GM23338 (cell line): ENCODE measurements around the gene DHX34. TPM values are rescaled to one million over a fixed set of nuclear protein-coding genes. Genes with fewer than 3 reads are reported as not detected.

Source experiments
- ATAC-seq: fragments of 200-7000 bp; cut with Tn5 transposase; 3 replicates; pipeline ENCODE4 v1.9.1; 2020
- DNase-seq: peaks from one replicate; pipeline ENCODE4 v3.0.0-alpha.2; 2015; ENCODE audit warnings: low spot score
- H2AFZ ChIP-seq: fragments of 200-600 bp; sonication (generic); 2 replicates; pipeline ENCODE4 v1.8.0; 2016; ENCODE audit warnings: antibody characterized with exemption, mild to moderate bottlenecking, moderate library complexity
- H3F3A ChIP-seq: fragments of 200-600 bp; sonication (generic); replicated peaks from 2 replicates; pipeline ENCODE4 v1.8.0; 2017; ENCODE audit warnings: antibody characterized with exemption, mixed run types, low read depth
- H3K27ac ChIP-seq: fragments of 200-600 bp; sonication (generic); 2 replicates; pipeline ENCODE4 v1.6.1; 2016; ENCODE audit warnings: low read depth
- H3K27me3 ChIP-seq: fragments of 200-600 bp; sonication (generic); 2 replicates; pipeline ENCODE4 v1.8.0; 2016; ENCODE audit warnings: mild to moderate bottlenecking, mixed run types, moderate library complexity; ENCODE audit not compliant: insufficient read depth
- H3K36me3 ChIP-seq: fragments of 200-600 bp; sonication (generic); 2 replicates; pipeline ENCODE4 v1.8.0; 2016; ENCODE audit warnings: mild to moderate bottlenecking; ENCODE audit not compliant: insufficient read depth
- H3K4me1 ChIP-seq: fragments of 200-600 bp; sonication (generic); 2 replicates; pipeline ENCODE4 v1.8.0; 2016; ENCODE audit warnings: mild to moderate bottlenecking, moderate library complexity; ENCODE audit not compliant: insufficient read depth
- H3K4me2 ChIP-seq: fragments of 200-600 bp; sonication (generic); 2 replicates; pipeline ENCODE4 v1.7.1; 2017; ENCODE audit warnings: mixed run types
- H3K4me3 ChIP-seq: fragments of 200-600 bp; sonication (generic); 2 replicates; pipeline ENCODE4 v1.6.1; 2016; ENCODE audit warnings: mixed run types
- H3K79me2 ChIP-seq: fragments of 200-600 bp; sonication (generic); replicated peaks from 2 replicates; pipeline ENCODE4 v1.8.0; 2017; ENCODE audit warnings: mild to moderate bottlenecking; ENCODE audit not compliant: insufficient read depth
- H3K9me2 ChIP-seq: fragments of 200-600 bp; sonication (generic); 2 replicates; pipeline ENCODE4 v1.8.0; 2017; ENCODE audit not compliant: insufficient read depth
- H4K20me1 ChIP-seq: fragments of 200-600 bp; sonication (generic); replicated peaks from 2 replicates; pipeline ENCODE4 v1.8.0; 2017; ENCODE audit warnings: mild to moderate bottlenecking; ENCODE audit not compliant: insufficient read depth
- H3K27ac Mint-ChIP-seq: 2 replicates; pipeline ENCODE4 v1.8.0; 2020; ENCODE audit warnings: inconsistent platforms, mild to moderate bottlenecking, moderate library complexity, mixed read lengths
- H3K27me3 Mint-ChIP-seq: 3 replicates; pipeline ENCODE4 v1.8.0; 2022; ENCODE audit warnings: low read depth, mild to moderate bottlenecking, moderate library complexity, mixed read lengths, inconsistent platforms; ENCODE audit not compliant: insufficient read depth, poor library complexity
- H3K36me3 Mint-ChIP-seq: 3 replicates; pipeline ENCODE4 v1.8.0; 2021; ENCODE audit warnings: low read depth, mild to moderate bottlenecking, inconsistent platforms, moderate library complexity, mixed read lengths
- H3K4me1 Mint-ChIP-seq: 3 replicates; pipeline ENCODE4 v1.8.0; 2020; ENCODE audit warnings: mild to moderate bottlenecking, inconsistent platforms, mixed read lengths
- H3K4me3 Mint-ChIP-seq: 3 replicates; pipeline ENCODE4 v1.8.0; 2021; ENCODE audit warnings: moderate library complexity, mild to moderate bottlenecking, inconsistent platforms, mixed read lengths
- H3K9me3 Mint-ChIP-seq: 3 replicates; pipeline ENCODE4 v1.8.0; 2020; ENCODE audit warnings: moderate library complexity, mild to moderate bottlenecking, inconsistent platforms, mixed read lengths
- CTCF ChIP-seq, 2 experiments: fragments of 200-600 bp in 1 of 2; sonication (generic) in 1 of 2; conservative IDR thresholded peaks; 2 replicates each; pipeline versions ENCODE4 v1.5.1 to v1.6.1; 2016 to 2017; ENCODE audit warnings: antibody characterized with exemption in 2 of 2, low read depth in 2 of 2, mild to moderate bottlenecking in 2 of 2, moderate library complexity in 1 of 2
- ETS1 ChIP-seq: IDR thresholded peaks from 2 replicates; pipeline ENCODE4 v1.6.1; 2016; ENCODE audit warnings: antibody characterized with exemption
- JUNB ChIP-seq: IDR thresholded peaks from one replicate; pipeline ENCODE4 v1.6.1; 2016; ENCODE audit warnings: antibody characterized with exemption; ENCODE audit not compliant: unreplicated experiment
- NANOG ChIP-seq: IDR thresholded peaks from 2 replicates; pipeline ENCODE4 v1.6.1; 2016; ENCODE audit warnings: antibody characterized with exemption, borderline replicate concordance
- POLR2AphosphoS5 ChIP-seq: IDR thresholded peaks from 2 replicates; pipeline ENCODE4 v1.6.1; 2016; ENCODE audit warnings: antibody characterized with exemption, low read depth
- ZNF114 ChIP-seq: fragments of 250-450 bp; sonication (Bioruptor Pico); IDR thresholded peaks from 2 replicates; pipeline ENCODE4 v1.5.0; 2020; ENCODE audit warnings: mild to moderate bottlenecking, moderate library complexity
- ZNF331 ChIP-seq: fragments of 250-450 bp; sonication (Bioruptor Pico); IDR thresholded peaks from 2 replicates; pipeline ENCODE4 v1.5.0; 2020; ENCODE audit warnings: low read depth, mild to moderate bottlenecking, moderate library complexity
- polyA plus RNA-seq: library from polyadenylated mRNA; unstranded; fragments of >200 nt; fragmentation: Nextera tagmentation; extraction: Ambion mirVana; gene quantifications from 2 replicates; pipeline ENCODE4 v1.2.1, GENCODE V29; 2016
- total RNA-seq: library from RNA; depleted of rRNA; stranded (reverse); fragments of >200 nt; shearing (Covaris generic); gene quantifications from 2 replicates; pipeline ENCODE4 v1.2.3, GENCODE V29; 2014
- TF ChIP-seq, protein P1 (sequence below): fragments of 250-450 bp; sonication (Bioruptor Pico); IDR thresholded peaks from 2 replicates; pipeline ENCODE4 v1.5.0; 2020; ENCODE audit warnings: mild to moderate bottlenecking, moderate library complexity

The DHX34 gene
- total and polyA plus RNA-seq, 2 experiments from 2014 or later = 16.3 to 50.1 TPM

DNA sequence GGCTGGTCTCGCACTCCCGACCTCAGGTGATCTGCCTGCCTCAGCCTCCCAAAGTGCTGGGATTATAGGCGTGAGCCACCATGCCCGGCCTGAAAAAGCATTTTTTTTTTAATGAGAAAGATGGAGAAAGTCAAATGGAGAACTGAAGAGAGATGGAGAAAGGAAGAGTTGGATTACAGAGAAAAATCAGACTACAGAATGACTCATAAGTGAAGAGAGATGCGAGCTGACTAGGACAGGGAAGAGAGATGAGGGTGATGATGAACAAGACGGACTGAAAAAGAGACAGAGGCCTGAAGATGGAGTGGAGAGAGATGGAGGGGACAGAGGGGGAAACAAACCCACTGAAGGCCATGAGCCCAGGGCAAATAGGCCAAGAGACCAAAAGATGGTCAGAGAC lies 1.5 kb downstream of the DHX34 start:
- Mint-ChIP-seq H3K4me1 (peaks cover 28% of the 10 kb centered on the region), H3K9me3 (peaks cover 16% of the 10 kb centered on the region; the same call in 2 of the 3 replicates), H3K27me3 (peaks cover 15% of the 10 kb centered on the region), H3K27ac (no peak overlapping the region; the same call in 1 of the 2 replicates), H3K36me3 (peaks cover 64% of the 10 kb centered on the region), H3K4me3 (peak overlapping the region; percentile 44)
- no peak for TF ChIP-seq POLR2AphosphoS5
- no peak for TF ChIP-seq ZNF331 (CRISPR knock-in tag)
- TF ChIP-seq, protein P1, sequence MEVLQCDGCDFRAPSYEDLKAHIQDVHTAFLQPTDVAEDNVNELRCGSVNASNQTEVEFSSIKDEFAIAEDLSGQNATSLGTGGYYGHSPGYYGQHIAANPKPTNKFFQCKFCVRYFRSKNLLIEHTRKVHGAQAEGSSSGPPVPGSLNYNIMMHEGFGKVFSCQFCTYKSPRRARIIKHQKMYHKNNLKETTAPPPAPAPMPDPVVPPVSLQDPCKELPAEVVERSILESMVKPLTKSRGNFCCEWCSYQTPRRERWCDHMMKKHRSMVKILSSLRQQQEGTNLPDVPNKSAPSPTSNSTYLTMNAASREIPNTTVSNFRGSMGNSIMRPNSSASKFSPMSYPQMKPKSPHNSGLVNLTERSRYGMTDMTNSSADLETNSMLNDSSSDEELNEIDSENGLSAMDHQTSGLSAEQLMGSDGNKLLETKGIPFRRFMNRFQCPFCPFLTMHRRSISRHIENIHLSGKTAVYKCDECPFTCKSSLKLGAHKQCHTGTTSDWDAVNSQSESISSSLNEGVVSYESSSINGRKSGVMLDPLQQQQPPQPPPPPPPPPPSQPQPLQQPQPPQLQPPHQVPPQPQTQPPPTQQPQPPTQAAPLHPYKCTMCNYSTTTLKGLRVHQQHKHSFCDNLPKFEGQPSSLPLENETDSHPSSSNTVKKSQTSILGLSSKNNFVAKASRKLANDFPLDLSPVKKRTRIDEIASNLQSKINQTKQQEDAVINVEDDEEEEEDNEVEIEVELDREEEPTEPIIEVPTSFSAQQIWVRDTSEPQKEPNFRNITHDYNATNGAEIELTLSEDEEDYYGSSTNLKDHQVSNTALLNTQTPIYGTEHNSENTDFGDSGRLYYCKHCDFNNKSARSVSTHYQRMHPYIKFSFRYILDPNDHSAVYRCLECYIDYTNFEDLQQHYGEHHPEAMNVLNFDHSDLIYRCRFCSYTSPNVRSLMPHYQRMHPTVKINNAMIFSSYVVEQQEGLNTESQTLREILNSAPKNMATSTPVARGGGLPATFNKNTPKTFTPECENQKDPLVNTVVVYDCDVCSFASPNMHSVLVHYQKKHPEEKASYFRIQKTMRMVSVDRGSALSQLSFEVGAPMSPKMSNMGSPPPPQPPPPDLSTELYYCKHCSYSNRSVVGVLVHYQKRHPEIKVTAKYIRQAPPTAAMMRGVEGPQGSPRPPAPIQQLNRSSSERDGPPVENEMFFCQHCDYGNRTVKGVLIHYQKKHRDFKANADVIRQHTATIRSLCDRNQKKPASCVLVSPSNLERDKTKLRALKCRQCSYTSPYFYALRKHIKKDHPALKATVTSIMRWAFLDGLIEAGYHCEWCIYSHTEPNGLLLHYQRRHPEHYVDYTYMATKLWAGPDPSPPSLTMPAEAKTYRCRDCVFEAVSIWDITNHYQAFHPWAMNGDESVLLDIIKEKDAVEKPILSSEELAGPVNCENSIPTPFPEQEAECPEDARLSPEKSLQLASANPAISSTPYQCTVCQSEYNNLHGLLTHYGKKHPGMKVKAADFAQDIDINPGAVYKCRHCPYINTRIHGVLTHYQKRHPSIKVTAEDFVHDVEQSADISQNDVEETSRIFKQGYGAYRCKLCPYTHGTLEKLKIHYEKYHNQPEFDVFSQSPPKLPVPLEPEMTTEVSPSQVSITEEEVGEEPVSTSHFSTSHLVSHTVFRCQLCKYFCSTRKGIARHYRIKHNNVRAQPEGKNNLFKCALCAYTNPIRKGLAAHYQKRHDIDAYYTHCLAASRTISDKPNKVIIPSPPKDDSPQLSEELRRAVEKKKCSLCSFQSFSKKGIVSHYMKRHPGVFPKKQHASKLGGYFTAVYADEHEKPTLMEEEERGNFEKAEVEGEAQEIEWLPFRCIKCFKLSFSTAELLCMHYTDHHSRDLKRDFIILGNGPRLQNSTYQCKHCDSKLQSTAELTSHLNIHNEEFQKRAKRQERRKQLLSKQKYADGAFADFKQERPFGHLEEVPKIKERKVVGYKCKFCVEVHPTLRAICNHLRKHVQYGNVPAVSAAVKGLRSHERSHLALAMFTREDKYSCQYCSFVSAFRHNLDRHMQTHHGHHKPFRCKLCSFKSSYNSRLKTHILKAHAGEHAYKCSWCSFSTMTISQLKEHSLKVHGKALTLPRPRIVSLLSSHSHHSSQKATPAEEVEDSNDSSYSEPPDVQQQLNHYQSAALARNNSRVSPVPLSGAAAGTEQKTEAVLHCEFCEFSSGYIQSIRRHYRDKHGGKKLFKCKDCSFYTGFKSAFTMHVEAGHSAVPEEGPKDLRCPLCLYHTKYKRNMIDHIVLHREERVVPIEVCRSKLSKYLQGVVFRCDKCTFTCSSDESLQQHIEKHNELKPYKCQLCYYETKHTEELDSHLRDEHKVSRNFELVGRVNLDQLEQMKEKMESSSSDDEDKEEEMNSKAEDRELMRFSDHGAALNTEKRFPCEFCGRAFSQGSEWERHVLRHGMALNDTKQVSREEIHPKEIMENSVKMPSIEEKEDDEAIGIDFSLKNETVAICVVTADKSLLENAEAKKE (CRISPR knock-in tag) = no peak
- TF ChIP-seq ZNF114 (CRISPR knock-in tag) = no peak
- H3K79me2 ChIP-seq = peaks cover 60% of the 10 kb centered on the region
- H3K4me3 ChIP-seq = peak overlapping the region; percentile 28; the same call in 1 of the 2 replicates
- peak overlapping the region; percentile 88; the same call in 1 of the 2 replicates for H3K4me2 ChIP-seq
- ATAC-seq (no peak), DNase-seq (no peak)
- H3K36me3 ChIP-seq = peaks cover 20% of the 10 kb centered on the region
- H3K4me1 ChIP-seq = peaks cover 16% of the 10 kb centered on the region
- peaks cover 4% of the 10 kb centered on the region for H4K20me1 ChIP-seq
- H3K27me3 ChIP-seq = peaks cover 3% of the 10 kb centered on the region; the same call in 1 of the 2 replicates
- peaks cover 9% of the 10 kb centered on the region; the same call in 1 of the 2 replicates for H3F3A ChIP-seq
- H2AFZ ChIP-seq = no peak overlapping the region
- H3K9me2 ChIP-seq = no peaks in the 10 kb centered on the region
- peak overlapping the region; percentile 50; the same call in 1 of the 2 replicates for H3K27ac ChIP-seq

DNA sequence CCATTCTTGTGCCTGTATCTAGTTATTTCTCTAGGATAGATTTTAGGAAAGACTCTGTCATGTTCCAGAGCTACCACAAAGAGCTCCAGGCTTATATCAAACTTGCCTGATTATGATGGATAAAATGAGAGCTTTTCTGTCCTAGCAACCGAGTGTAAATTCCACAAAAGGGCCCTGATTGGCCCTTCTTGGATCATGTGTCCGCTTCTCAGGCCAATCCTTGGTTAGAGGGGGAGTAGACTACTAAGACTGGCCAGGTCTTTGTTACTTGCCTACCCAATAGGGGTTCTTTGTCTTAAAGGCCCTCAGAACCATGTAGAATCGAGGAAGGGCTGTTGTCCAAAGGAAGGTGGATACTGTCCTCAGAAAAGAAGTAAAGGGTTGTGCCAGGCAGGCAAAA lies 2.4 kb downstream of the DHX34 start:
- Histone ChIP-seq H3K79me2 (peaks cover 60% of the 10 kb centered on the region), H3F3A (peaks cover 14% of the 10 kb centered on the region; the same call in 1 of the 2 replicates), H4K20me1 (peaks cover 14% of the 10 kb centered on the region), H3K4me2 (no peak overlapping the region), H3K27ac (no peak overlapping the region; the same call in 1 of the 2 replicates), H3K27me3 (peaks cover 3% of the 10 kb centered on the region; the same call in 1 of the 2 replicates), H3K4me3 (no peak overlapping the region), H2AFZ (no peak overlapping the region), H3K36me3 (peaks cover 26% of the 10 kb centered on the region), H3K4me1 (peaks cover 16% of the 10 kb centered on the region), H3K9me2 (no peaks in the 10 kb centered on the region)
- Mint-ChIP-seq H3K27me3 (peaks cover 17% of the 10 kb centered on the region), H3K36me3 (peaks cover 73% of the 10 kb centered on the region), H3K27ac (no peak overlapping the region), H3K9me3 (peaks cover 16% of the 10 kb centered on the region; the same call in 2 of the 3 replicates), H3K4me1 (peaks cover 28% of the 10 kb centered on the region), H3K4me3 (peak overlapping the region; percentile 49)
- ATAC-seq (peak; percentile 62), DNase-seq (peak; percentile 60)
- TF ChIP-seq ETS1 (no peak), CTCF (conservative IDR thresholded peaks at IDR 0.05; ENCODE audit: low read depth in 2 of 2) (no peak), NANOG (no peak), JUNB (no peak)
